ENCODE measurements around the gene UBE2D2. TPM values are rescaled to one million over a fixed set of nuclear protein-coding genes. Genes with fewer than 3 reads are reported as not detected.
A peak's percentile ranks its signal among the peaks of the same experiment; 100 is the strongest.

Gene UBE2D2
- total RNA-seq, 2 donors from 2014 or later = 315 to 342 TPM

DNA sequence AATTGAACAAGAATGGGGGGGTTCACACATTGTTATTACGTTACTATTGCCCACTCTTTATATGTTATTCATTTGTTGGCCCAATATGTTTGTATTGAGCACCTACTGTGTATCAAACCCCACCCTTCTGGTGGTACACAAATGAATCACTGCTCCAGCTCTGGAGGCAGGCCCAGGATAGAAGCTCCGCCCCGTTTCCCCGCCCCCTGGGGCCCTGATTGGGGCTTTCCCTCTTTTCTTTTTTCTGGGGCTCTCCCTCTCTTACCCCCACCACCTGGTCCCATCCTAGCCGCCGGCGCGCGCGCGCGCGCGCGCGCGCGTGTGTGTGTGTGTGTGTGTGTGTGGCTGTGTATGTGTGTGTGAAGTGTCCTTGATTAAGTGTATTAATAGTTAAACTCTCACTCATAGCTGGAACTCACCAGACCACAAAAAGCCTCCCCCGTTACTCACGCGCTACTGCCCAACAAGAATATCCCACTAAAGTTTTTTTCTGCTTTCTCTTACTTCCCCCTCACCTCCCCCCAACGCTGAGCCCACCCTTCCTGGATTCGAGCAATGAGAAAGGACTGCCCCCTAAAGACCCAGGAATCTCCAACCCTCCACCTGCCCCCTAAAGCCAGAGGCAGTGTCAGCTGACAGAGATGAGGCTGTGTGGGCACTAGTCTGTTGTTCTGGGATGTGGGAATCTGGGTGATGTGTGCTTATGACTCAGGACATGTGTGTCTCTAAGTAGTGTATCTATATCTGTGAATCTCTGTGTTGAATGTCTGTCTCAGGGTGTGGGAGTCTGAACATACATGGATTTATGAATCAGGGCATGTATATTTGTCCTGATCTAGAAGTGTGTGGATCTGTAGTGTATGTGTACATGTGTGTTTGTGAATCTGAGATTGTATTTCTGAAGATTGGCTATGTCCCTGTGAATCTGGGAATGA is 91.0 kb downstream of the UBE2D2 start:
- Mint-ChIP-seq H3K27me3 (ENCODE audit: low read depth) (peaks cover 59% of the 10 kb centered on the region), H3K4me1 (ENCODE audit: low read depth) (peaks cover 47% of the 10 kb centered on the region), H3K9me3 (no peaks in the 10 kb centered on the region), H3K4me3 (peak overlapping the region; percentile 23 to 31), H3K27ac (peak overlapping the region; percentile 5), H3K36me3 (ENCODE audit: insufficient read depth in 2 of 2) (peaks cover 0 to 1% of the 10 kb centered on the region in 2 donors)
- ATAC-seq (replicated peaks in 1 of 2) (peak; percentile 43 to 46), DNase-seq (peak; percentile 63 to 72)

DNA sequence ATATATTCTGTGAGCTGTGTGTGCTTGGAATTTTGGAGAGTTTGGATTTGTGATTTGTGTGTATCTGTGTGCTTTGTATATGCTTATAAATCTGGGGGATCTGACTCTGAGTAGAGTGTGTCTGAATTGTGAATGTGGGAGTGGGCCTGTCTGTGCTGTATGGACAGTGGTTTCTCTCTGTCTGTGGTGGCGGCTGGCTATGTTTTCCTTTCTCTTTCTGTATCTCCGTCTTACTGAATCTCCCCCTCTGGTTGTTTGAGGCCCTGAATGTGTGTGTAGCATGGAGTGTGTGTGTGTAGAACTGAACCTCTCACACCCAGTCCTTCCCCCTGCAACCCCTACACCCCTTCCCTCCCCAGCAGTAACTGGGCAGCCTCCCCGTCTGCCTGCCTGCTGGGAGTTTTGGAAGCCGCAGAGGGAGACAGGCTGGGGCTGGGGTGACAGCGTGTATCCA is 91.7 kb downstream of the UBE2D2 start:
- peaks cover 0 to 1% of the 10 kb centered on the region in 2 donors for H3K36me3 Mint-ChIP-seq (ENCODE audit: insufficient read depth in 2 of 2)
- no peaks in the 10 kb centered on the region for H3K9me3 Mint-ChIP-seq
- no peak overlapping the region for H3K27ac Mint-ChIP-seq
- peaks cover 45% of the 10 kb centered on the region for H3K4me1 Mint-ChIP-seq (ENCODE audit: low read depth)
- DNase-seq (no peak), ATAC-seq (replicated peaks in 1 of 2) (peak in 1 of 2 donors; percentile 8)
- peaks cover 52% of the 10 kb centered on the region for H3K27me3 Mint-ChIP-seq (ENCODE audit: low read depth)
- peak overlapping the region; percentile 3 to 23 for H3K4me3 Mint-ChIP-seq

DNA sequence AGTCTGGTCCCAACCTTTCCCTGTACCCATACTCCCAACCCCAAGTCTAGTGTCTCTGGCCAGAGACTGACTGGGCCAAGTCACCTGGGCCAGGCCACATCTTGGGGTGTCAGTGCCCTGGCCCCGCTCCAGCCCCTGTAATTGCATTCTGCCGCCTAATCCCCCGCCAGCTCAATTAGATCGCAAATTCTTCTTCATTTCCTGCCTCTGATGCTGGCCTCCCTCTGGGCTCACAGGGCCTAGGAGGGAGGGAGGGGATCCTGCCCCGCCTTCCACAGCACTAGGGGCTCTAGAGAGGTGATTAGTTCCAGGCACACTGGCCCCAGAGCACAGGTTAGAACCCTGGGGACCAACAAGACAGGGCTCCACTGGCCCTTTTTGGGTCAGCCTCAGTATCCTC is 92.5 kb downstream of the UBE2D2 start:
- H3K9me3 Mint-ChIP-seq = no peaks in the 10 kb centered on the region
- H3K27ac Mint-ChIP-seq = no peak overlapping the region
- no peak overlapping the region for H3K4me3 Mint-ChIP-seq
- peaks cover 44% of the 10 kb centered on the region for H3K4me1 Mint-ChIP-seq (ENCODE audit: low read depth)
- peaks cover 0 to 1% of the 10 kb centered on the region in 2 donors for H3K36me3 Mint-ChIP-seq (ENCODE audit: insufficient read depth in 2 of 2)
- no peak for DNase-seq
- peaks cover 51% of the 10 kb centered on the region for H3K27me3 Mint-ChIP-seq (ENCODE audit: low read depth)
- ATAC-seq (replicated peaks in 1 of 2) = no peak

DNA sequence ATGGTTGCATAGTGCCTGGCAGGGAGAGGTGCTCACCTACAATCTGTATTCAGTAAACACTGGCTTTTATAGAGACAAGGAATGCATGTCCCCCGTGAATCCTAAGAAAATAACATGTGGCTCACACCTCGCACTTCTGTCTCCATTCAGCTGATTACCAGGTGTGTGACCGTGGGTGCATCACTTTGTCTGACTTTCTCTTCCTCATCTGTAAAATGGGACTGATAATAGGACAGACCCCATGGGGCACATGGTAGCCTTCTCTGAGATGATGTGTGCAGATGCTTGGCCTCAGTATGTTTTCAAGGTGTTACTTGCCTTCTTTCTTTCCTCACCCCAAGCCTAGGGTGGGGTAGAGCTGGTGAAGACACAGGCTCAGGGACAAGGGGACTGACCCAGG is 93.3 kb downstream of the UBE2D2 start:
- Mint-ChIP-seq H3K4me1 (ENCODE audit: low read depth) (peaks cover 41% of the 10 kb centered on the region), H3K27me3 (ENCODE audit: low read depth) (peaks cover 48% of the 10 kb centered on the region), H3K27ac (no peak overlapping the region), H3K4me3 (no peak overlapping the region), H3K9me3 (no peaks in the 10 kb centered on the region), H3K36me3 (ENCODE audit: insufficient read depth in 2 of 2) (peaks cover 0 to 1% of the 10 kb centered on the region in 2 donors)
- DNase-seq (no peak), ATAC-seq (replicated peaks in 1 of 2) (no peak)

DNA sequence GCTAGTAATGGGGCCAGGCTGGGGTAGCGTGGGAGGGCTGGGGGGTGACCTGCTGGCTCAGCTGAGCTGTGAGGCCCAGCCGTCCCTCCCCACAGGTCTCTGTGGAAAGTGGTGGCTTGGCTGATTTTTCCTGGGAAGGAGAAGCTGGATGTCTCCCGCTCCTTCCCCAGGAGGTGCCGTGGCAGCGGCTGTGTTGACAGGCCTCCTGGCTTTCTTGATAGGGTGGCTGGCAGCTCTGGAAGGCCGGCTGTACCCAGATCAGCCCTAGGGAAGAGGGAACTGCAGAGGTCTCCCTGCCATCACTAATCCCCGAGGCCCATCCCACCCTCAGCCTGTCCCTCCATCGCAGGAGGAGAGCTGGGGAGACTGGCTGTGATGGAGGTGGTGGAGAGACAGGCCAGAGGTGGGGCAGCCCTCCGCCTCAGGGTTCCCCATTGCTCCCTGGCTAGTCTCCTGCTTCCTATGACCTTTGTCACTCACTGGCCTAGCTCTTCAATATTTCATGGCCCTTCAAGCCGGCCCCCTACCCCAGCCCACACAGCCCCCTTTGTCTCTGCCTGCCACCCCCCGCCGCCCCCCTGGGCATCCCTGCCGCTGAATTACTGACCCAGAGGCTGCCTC is 93.8 kb downstream of the UBE2D2 start:
- Mint-ChIP-seq H3K4me1 (ENCODE audit: low read depth) (peaks cover 36% of the 10 kb centered on the region), H3K27ac (no peak overlapping the region), H3K4me3 (no peak overlapping the region), H3K9me3 (no peaks in the 10 kb centered on the region), H3K27me3 (ENCODE audit: low read depth) (peaks cover 43% of the 10 kb centered on the region), H3K36me3 (ENCODE audit: insufficient read depth in 2 of 2) (no peaks in the 10 kb centered on the region)
- no peak for ATAC-seq (replicated peaks in 1 of 2)
- DNase-seq = no peak

DNA sequence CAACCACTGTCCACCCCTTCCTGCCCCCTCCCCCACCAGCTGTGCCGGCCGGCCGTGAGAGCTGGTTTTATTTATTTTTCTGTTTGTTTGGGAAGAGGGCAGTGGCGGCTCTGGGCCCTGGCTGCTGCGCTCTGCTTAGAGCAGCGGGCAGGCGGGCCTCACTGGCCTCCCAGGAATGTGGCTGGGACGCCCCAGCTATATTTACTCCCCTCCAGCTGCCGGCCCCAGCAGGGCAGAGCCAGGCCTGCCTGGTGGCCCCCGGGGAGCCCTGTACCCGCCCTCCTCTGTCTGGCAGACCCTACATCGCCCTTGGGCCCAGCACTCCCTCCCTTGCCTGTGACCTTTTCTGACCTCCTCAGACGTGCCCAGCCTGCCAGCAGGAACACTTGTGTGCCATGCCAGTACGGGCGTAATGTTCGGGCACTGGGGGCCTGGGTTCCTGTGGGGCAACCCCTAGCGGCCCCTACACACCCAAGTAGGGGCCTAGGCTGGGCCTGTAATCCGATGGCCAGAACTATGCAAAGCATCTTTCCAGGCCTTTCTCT is 94.7 kb downstream of the UBE2D2 start:
- Mint-ChIP-seq H3K27me3 (ENCODE audit: low read depth) (peaks cover 38% of the 10 kb centered on the region), H3K9me3 (no peaks in the 10 kb centered on the region), H3K4me1 (ENCODE audit: low read depth) (peaks cover 31% of the 10 kb centered on the region), H3K4me3 (no peak overlapping the region), H3K36me3 (ENCODE audit: insufficient read depth in 2 of 2) (no peaks in the 10 kb centered on the region), H3K27ac (no peak overlapping the region)
- ATAC-seq (replicated peaks in 1 of 2) (no peak), DNase-seq (no peak)

DNA sequence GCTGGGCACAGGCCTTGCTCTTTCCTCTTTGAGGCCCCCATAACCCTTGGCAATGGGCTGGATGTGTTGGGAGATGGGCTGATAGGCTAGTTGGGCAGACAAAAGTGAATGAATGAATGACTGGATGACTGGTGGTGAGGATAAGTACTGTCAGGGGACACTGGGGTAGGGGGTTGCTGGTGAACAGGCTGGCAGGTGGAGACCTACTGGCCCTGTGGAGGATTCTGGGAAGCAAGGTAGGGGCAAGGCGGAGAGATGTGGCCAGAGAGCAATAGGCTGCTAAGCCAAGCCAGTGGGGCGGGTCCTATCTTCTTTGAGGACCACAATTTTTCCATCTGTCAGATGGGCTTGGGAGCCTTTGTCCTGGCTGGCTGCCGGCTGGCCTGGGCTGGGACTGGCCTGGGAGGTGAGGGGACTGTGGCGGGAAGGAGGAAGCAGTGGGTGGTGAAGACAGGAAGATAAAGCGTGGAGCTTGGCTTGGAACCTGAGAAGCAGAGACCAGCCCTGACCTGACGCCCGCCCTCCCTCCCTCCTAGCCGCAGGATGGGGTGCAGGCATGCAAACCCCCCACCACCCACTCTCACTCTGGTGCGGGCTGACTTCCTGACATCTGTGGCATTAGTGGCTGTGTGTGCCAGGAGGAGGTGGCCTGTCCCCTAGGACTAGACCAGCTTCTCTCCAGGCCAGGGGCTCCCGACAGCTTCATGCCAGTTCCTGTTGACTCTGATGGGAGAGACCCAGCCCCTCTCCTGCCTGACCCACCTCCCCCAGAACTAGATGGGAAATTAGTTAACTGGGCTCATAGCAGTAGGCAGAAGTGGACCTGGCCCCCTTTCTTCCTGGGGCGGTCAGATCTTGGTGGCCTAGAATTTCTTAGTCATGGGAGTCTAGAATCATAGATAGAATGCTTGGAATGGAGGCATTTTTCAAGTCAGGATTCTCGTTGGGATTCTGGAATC is 96.5 kb downstream of the UBE2D2 start:
- Mint-ChIP-seq H3K4me1 (ENCODE audit: low read depth) (peaks cover 16% of the 10 kb centered on the region), H3K27me3 (ENCODE audit: low read depth) (peaks cover 19% of the 10 kb centered on the region), H3K9me3 (no peaks in the 10 kb centered on the region), H3K36me3 (ENCODE audit: insufficient read depth in 2 of 2) (no peaks in the 10 kb centered on the region), H3K4me3 (no peak overlapping the region), H3K27ac (no peak overlapping the region)
- ATAC-seq (replicated peaks in 1 of 2) (no peak), DNase-seq (no peak)

DNA sequence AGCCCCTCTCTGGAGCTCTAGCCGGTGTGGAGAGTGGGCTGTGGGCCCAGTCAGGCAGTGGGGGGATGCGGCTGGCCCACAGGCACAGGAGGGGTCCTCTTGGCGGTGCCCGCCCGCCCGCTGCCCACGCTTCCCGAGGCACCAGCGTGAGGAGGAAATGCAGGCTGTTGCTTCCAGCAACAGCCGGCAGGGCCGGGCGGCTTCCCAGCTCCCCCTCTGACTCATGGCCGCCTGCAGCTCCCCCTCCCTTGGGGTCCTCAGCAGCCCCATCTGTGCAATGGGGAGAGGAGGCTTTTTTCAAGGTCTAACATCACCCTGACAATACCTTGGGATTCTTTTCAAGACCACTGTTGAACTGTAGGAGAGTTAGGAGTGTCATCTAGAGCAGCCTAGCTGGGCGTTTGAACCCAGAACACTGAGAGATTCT is 97.4 kb downstream of the UBE2D2 start:
- Mint-ChIP-seq H3K4me3 (no peak overlapping the region), H3K9me3 (no peaks in the 10 kb centered on the region), H3K27ac (no peak overlapping the region), H3K36me3 (ENCODE audit: insufficient read depth in 2 of 2) (no peaks in the 10 kb centered on the region), H3K4me1 (ENCODE audit: low read depth) (peaks cover 7% of the 10 kb centered on the region), H3K27me3 (ENCODE audit: low read depth) (peaks cover 11% of the 10 kb centered on the region)
- DNase-seq (no peak), ATAC-seq (replicated peaks in 1 of 2) (no peak)

DNA sequence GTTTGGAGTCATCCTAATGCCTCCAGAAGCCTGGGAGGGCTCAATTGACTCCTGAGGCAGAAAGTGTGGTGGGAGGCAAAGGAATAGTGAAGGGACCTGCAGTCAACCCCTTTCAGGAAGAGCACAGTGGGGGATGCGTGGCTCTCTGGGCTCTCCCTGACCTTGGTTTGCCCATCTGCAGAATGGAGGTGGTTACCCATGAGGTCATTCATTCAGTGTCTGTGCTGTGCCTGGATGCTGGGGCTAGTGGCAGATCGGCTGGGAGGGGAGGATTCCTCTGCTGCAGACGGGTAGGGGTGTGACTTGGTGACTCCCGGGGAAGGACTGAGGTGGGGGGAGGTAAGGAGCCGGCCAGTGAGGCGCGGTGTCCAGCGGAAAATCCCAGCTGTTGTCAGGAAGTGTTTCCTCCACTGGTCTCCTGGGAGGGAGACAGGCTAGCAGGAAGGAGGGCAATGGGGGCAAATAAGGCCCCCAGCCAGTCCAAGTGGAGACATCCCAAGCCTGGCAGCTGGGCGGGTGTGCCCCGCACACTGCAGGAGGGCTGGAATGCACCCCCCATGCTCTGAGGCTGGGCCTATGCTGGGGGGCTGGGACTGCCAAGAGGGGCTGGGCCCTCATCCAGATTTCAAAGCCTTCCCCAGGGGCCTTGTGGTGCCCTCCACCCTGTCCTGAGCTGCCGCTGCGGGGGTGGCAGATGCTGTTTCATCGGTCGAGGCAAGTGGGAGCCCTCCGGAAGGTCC is 98.0 kb downstream of the UBE2D2 start:
- ATAC-seq (replicated peaks in 1 of 2) (no peak), DNase-seq (no peak)
- H3K4me1 Mint-ChIP-seq (ENCODE audit: low read depth) = peaks cover 5% of the 10 kb centered on the region
- H3K36me3 Mint-ChIP-seq (ENCODE audit: insufficient read depth in 2 of 2) = no peaks in the 10 kb centered on the region
- H3K9me3 Mint-ChIP-seq = no peaks in the 10 kb centered on the region
- peaks cover 5% of the 10 kb centered on the region for H3K27me3 Mint-ChIP-seq (ENCODE audit: low read depth)
- H3K4me3 Mint-ChIP-seq = no peak overlapping the region
- H3K27ac Mint-ChIP-seq = no peak overlapping the region

DNA sequence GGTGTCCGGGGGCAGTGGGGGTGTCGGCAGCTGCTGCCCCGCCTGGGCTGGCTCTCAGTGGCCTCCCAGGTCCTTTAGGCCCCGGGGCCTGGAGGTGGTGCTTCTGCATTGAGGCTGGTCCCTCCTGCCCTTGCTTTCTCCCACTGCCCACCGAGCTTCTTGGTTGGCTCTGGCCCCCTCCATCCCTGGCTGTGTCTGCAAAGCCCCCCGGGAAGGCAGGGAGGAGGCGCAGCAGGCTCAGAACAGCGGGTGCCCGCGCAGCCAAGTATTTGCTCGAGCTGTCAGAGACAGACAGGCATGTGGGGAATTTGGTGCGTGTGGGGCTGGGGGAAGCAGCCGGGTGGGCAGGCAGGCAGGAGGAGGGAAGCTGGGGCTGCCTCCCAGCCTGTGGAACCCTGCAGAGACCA is 98.6 kb downstream of the UBE2D2 start:
- Mint-ChIP-seq H3K4me1 (ENCODE audit: low read depth) (peaks cover 5% of the 10 kb centered on the region), H3K27ac (no peak overlapping the region), H3K9me3 (no peaks in the 10 kb centered on the region), H3K27me3 (ENCODE audit: low read depth) (no peaks in the 10 kb centered on the region), H3K4me3 (no peak overlapping the region), H3K36me3 (ENCODE audit: insufficient read depth in 2 of 2) (no peaks in the 10 kb centered on the region)
- no peak for DNase-seq
- ATAC-seq (replicated peaks in 1 of 2) = no peak

DNA sequence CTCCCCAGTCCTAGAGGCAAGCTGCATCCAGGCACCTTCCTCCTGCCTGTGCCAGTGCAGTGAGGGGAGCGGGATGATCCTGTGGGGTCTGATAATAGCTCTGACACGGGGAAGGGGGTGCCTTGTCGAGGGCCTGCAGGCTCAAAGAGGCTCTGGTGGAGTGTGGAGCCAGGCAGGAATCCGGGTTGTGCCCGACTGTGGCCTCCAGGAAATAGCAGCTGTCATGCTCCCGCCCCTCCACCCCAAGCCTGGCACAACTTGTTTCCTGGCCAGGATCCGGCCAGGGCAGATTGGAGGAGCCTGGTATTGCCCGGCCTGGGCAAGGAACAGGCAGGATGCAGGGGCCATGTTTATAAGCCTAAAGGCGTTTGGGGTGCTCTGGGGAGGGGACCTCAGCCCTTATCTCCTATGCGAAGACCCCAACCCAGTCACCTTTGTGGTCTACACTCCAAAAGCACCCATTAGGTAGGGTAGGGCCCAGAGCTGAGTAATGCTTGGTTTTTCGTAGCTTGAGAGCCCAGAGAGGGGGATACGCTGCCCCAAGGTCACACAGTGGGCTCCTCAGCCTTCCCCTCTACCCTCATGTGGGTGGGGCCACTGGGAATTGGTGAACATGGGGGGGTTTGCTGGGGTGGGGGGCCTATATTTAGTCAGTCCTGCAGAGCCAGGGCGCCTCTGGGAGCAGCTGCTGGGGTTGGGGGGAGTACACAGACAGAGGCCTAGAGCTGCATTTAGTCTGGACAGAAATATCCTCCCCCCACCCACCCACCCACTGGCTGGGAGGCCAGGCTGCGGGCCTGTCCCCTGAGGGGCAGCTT is 99.2 kb downstream of the UBE2D2 start:
- no peak overlapping the region for H3K4me3 Mint-ChIP-seq
- H3K4me1 Mint-ChIP-seq (ENCODE audit: low read depth) = peaks cover 5% of the 10 kb centered on the region
- no peaks in the 10 kb centered on the region for H3K27me3 Mint-ChIP-seq (ENCODE audit: low read depth)
- ATAC-seq (replicated peaks in 1 of 2) (no peak), DNase-seq (no peak)
- no peaks in the 10 kb centered on the region for H3K36me3 Mint-ChIP-seq (ENCODE audit: insufficient read depth in 2 of 2)
- no peaks in the 10 kb centered on the region for H3K9me3 Mint-ChIP-seq
- no peak overlapping the region for H3K27ac Mint-ChIP-seq
